ENCODE data around the gene HDGFL2. TPM values are rescaled to one million over a fixed set of nuclear protein-coding genes. Genes with fewer than 3 reads are reported as not detected.

HDGFL2 gene
- total RNA-seq, 1 experiment from 2014 or later: 75.2 TPM

DNA sequence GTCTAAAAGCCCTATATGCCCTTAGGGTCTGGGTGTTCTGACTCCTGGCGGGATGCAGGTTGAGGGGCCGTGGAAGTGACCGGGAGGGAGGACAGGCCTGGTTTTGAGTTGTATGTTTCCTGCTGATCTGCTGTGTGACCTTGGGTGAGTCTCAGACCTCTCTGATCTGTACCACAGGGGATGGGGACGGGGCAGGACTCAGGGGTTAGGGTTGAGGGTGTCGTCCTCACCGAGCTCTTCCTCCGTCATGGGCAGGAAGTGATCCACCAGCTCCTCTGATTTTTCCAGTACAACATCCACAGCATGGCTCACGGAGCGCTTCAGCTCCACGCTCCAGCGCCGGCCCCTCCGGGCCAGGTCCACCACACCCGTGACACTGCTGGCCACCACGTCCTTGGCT is 56.7 kb downstream of the HDGFL2 start:
- no peaks in the 10 kb centered on the region for H4K20me1 ChIP-seq (ENCODE audit: insufficient read depth)
- H3K27me3 ChIP-seq (ENCODE audit: insufficient read depth, low read length): no peaks in the 10 kb centered on the region
- no peak for DNase-seq (ENCODE audit: low read depth, low spot score)
- TF ChIP-seq, protein P1, sequence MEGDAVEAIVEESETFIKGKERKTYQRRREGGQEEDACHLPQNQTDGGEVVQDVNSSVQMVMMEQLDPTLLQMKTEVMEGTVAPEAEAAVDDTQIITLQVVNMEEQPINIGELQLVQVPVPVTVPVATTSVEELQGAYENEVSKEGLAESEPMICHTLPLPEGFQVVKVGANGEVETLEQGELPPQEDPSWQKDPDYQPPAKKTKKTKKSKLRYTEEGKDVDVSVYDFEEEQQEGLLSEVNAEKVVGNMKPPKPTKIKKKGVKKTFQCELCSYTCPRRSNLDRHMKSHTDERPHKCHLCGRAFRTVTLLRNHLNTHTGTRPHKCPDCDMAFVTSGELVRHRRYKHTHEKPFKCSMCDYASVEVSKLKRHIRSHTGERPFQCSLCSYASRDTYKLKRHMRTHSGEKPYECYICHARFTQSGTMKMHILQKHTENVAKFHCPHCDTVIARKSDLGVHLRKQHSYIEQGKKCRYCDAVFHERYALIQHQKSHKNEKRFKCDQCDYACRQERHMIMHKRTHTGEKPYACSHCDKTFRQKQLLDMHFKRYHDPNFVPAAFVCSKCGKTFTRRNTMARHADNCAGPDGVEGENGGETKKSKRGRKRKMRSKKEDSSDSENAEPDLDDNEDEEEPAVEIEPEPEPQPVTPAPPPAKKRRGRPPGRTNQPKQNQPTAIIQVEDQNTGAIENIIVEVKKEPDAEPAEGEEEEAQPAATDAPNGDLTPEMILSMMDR (IDR thresholded peaks at IDR 0.05 in 2 of 3, conservative IDR thresholded peaks at IDR 0.05 in 1 of 3; ENCODE audit: borderline replicate concordance in 1 of 3, insufficient read depth in 1 of 3, low read depth in 2 of 3, low read length in 2 of 3): no peak
- TF ChIP-seq EGR1 (IDR thresholded peaks at IDR 0.05; ENCODE audit: low read depth): no peak
- TF ChIP-seq RAD21 (IDR thresholded peaks at IDR 0.05; ENCODE audit: low read depth): no peak
- TF ChIP-seq POLR2AphosphoS5 (IDR thresholded peaks at IDR 0.05; ENCODE audit: low read depth, low read length): no peak
- no peak for TF ChIP-seq ELF1 (IDR thresholded peaks at IDR 0.05; ENCODE audit: borderline replicate concordance, low read depth)
- no peak for TF ChIP-seq EZH2 (IDR thresholded peaks at IDR 0.05)
- TF ChIP-seq CEBPB (IDR thresholded peaks at IDR 0.05; ENCODE audit: low read depth): no peak
- TF ChIP-seq JUND (IDR thresholded peaks at IDR 0.05): no peak
- no peak for TF ChIP-seq POLR2A (IDR thresholded peaks at IDR 0.05; ENCODE audit: borderline replicate concordance, extremely low read depth, insufficient read depth, insufficient read length)
- TF ChIP-seq CBX3 (IDR thresholded peaks at IDR 0.05; ENCODE audit: low read depth): no peak
- TF ChIP-seq SP1 (IDR thresholded peaks at IDR 0.05; ENCODE audit: low read depth): no peak
- no peak overlapping the region for H3K4me2 ChIP-seq (ENCODE audit: low read length)
- H3K9me2 ChIP-seq (ENCODE audit: insufficient read depth): no peaks in the 10 kb centered on the region
- H2AFZ ChIP-seq (ENCODE audit: low read depth, low read length, poor library complexity, severe bottlenecking): no peak overlapping the region
- no TSS peak for BruUV-seq (replicated peaks)
- no peak overlapping the region for H3K9ac ChIP-seq (ENCODE audit: low read length)
- H3K4me3 ChIP-seq (replicated peaks in 1 of 2; ENCODE audit: low read depth in 1 of 2, low read length in 2 of 2): no peak overlapping the region
- ChIA-PET CTCF (no interaction called here), RAD21 (ENCODE audit: low non-redundant PET in 1 of 2, low total read pairs in 2 of 2, uncharacterized antibody in 2 of 2, unreplicated experiment in 2 of 2) (no interaction called here), POLR2A (no interaction called here)
- H3K36me3 ChIP-seq (ENCODE audit: control insufficient read depth in 1 of 2, insufficient read depth in 2 of 2, low read length in 2 of 2): no peaks in the 10 kb centered on the region
- ATAC-seq: no peak
- no peaks in the 10 kb centered on the region for H3K9me3 ChIP-seq (ENCODE audit: control insufficient read depth in 1 of 2, insufficient read depth in 1 of 2, low read depth in 1 of 2, low read length in 2 of 2)
- intact Hi-C loops (cut with micrococcal nuclease): loop anchor here (10.0 kb wide), 1 partner anchor 264 kb away; no protein-coding TSS in a partner anchor
- H3K79me2 ChIP-seq (ENCODE audit: insufficient read depth, low read length): no peaks in the 10 kb centered on the region
- no peaks in the 10 kb centered on the region for H3K4me1 ChIP-seq (ENCODE audit: control insufficient read depth in 1 of 2, insufficient read depth in 2 of 2, low read length in 2 of 2)
- no peak overlapping the region for H3K27ac ChIP-seq (ENCODE audit: low read depth, low read length)
